ENCODE results near the gene VIPR2.

GRCh38 chr7:159025161-159025779 lies 119.4 kb downstream of the VIPR2 start:
- no peak for TF ChIP-seq CTCF (IDR thresholded peaks at IDR 0.05)
- no peak for TF ChIP-seq POLR2A (IDR thresholded peaks at IDR 0.05)
- no peak for TF ChIP-seq EP300 (IDR thresholded peaks at IDR 0.05)

Data from suprapubic skin (tissue), 3 donors.